ENCODE data around the gene ANKRD44. TPM values are rescaled to one million over a fixed set of nuclear protein-coding genes. Genes with fewer than 3 reads are reported as not detected.

The ANKRD44 gene
- total RNA-seq, 1 experiment from 2014 or later = 7.8 TPM

DNA sequence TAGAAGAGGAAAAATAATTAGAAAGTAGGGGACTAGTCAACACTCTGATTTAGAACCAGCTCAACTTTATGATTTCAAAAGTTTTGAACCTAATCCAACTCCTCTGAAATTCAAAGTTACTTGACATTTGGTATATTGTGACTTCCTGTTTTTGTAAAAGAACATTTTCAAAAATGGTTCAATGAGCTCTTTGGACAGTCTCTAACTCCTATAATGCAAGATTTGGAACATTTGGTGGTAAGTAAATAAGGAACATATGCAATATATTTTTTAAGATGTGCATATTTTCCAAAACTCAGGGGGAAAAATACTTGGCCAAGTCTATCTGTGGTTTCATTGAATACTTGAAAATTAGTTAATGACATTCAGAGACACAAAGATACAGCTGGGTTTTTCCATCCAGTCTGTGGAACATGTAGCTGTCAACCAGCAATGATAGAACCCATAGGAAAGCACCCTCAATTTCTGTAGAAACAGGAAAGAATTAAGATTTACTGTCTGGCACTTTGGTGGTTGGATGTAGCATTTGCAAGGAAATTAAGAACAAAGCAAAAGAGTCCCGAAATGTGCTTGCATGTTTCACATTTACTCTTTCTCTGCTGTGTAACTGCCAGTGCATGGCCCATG lies 17.0 kb upstream of the ANKRD44 start:
- CTCF ChIA-PET = no interaction called here
- Histone ChIP-seq H3K36me3 (ENCODE audit: control insufficient read depth, insufficient read depth, low read length) (no peaks in the 10 kb centered on the region), H3K4me3 (ENCODE audit: low read depth in 2 of 2, low read length in 2 of 2) (no peak overlapping the region), H3K4me1 (ENCODE audit: control insufficient read depth, insufficient read depth, low read length) (no peaks in the 10 kb centered on the region), H3K9me3 (ENCODE audit: control insufficient read depth, insufficient read depth, low read depth, low read length) (no peaks in the 10 kb centered on the region), H3K27me3 (ENCODE audit: control insufficient read depth, insufficient read depth, low read length) (no peaks in the 10 kb centered on the region), H3K27ac (ENCODE audit: low read length) (no peak overlapping the region)
- intact Hi-C loops (cut with micrococcal nuclease; ENCODE audit: unreplicated experiment) (no loop called here), in situ Hi-C loops (cut with HindIII; ENCODE audit: low pct_unique_long_range_greater_than_20kb, low sequenced_read_pairs) (no loop called here)
- POLR2A ChIA-PET = no interaction called here
- BruUV-seq (replicated peaks) = no TSS peak
- TF ChIP-seq, protein P1, sequence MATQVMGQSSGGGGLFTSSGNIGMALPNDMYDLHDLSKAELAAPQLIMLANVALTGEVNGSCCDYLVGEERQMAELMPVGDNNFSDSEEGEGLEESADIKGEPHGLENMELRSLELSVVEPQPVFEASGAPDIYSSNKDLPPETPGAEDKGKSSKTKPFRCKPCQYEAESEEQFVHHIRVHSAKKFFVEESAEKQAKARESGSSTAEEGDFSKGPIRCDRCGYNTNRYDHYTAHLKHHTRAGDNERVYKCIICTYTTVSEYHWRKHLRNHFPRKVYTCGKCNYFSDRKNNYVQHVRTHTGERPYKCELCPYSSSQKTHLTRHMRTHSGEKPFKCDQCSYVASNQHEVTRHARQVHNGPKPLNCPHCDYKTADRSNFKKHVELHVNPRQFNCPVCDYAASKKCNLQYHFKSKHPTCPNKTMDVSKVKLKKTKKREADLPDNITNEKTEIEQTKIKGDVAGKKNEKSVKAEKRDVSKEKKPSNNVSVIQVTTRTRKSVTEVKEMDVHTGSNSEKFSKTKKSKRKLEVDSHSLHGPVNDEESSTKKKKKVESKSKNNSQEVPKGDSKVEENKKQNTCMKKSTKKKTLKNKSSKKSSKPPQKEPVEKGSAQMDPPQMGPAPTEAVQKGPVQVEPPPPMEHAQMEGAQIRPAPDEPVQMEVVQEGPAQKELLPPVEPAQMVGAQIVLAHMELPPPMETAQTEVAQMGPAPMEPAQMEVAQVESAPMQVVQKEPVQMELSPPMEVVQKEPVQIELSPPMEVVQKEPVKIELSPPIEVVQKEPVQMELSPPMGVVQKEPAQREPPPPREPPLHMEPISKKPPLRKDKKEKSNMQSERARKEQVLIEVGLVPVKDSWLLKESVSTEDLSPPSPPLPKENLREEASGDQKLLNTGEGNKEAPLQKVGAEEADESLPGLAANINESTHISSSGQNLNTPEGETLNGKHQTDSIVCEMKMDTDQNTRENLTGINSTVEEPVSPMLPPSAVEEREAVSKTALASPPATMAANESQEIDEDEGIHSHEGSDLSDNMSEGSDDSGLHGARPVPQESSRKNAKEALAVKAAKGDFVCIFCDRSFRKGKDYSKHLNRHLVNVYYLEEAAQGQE (IDR thresholded peaks at IDR 0.05; ENCODE audit: insufficient read depth in 1 of 2, low read depth in 2 of 2, low read length in 1 of 2) = no peak
- TF ChIP-seq SIN3A (IDR thresholded peaks at IDR 0.05; ENCODE audit: borderline replicate concordance, insufficient read depth, low read depth, low read length) = no peak
- TF ChIP-seq POLR2AphosphoS5 (IDR thresholded peaks at IDR 0.05; ENCODE audit: low read depth, low read length) = no peak
- no peak for TF ChIP-seq CTCF (IDR thresholded peaks at IDR 0.05)
- TF ChIP-seq TCF7L2 (IDR thresholded peaks at IDR 0.05; ENCODE audit: low read depth, low read length) = no peak
- no peak for ATAC-seq
- DNase-seq (ENCODE audit: low read depth, low spot score) = no peak

DNA sequence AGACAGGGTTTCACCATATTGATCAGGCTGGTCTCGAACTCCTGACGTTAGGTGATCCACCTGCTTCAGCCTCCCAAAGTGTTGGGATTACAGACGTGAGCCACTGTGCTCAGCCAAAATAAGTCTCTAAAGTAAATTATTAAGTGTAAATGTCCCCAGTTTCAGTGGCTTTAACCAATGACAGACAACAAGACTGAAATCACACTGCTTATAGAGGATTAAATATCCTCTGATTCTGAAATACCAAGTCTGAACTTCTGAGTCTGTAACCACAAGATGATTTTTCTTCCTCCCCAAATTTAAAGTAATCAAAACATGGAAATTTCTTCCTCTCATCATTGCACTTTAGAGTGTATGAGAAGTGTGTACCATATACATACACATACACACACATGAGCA lies 16.5 kb upstream of the ANKRD44 start:
- POLR2A ChIA-PET = no interaction called here

More for the DNA sequence above, 16.5 kb upstream of the ANKRD44 start:
- intact Hi-C loops (cut with micrococcal nuclease; ENCODE audit: unreplicated experiment) = no loop called here
- Histone ChIP-seq H3K4me3 (ENCODE audit: low read depth in 2 of 2, low read length in 2 of 2) (no peak overlapping the region), H3K4me1 (ENCODE audit: control insufficient read depth, insufficient read depth, low read length) (no peaks in the 10 kb centered on the region), H3K36me3 (ENCODE audit: control insufficient read depth, insufficient read depth, low read length) (no peaks in the 10 kb centered on the region), H3K27ac (ENCODE audit: low read length) (no peak overlapping the region), H3K9me3 (ENCODE audit: control insufficient read depth, insufficient read depth, low read depth, low read length) (no peaks in the 10 kb centered on the region), H3K27me3 (ENCODE audit: control insufficient read depth, insufficient read depth, low read length) (no peaks in the 10 kb centered on the region)
- no TSS peak for BruUV-seq (replicated peaks)
- no peak for TF ChIP-seq CTCF (IDR thresholded peaks at IDR 0.05)
- TF ChIP-seq, protein P1 (IDR thresholded peaks at IDR 0.05; ENCODE audit: insufficient read depth in 1 of 2, low read depth in 2 of 2, low read length in 1 of 2) = no peak
- no peak for TF ChIP-seq POLR2AphosphoS5 (IDR thresholded peaks at IDR 0.05; ENCODE audit: low read depth, low read length)
- no peak for TF ChIP-seq SIN3A (IDR thresholded peaks at IDR 0.05; ENCODE audit: borderline replicate concordance, insufficient read depth, low read depth, low read length)
- TF ChIP-seq TCF7L2 (IDR thresholded peaks at IDR 0.05; ENCODE audit: low read depth, low read length) = no peak
- DNase-seq (ENCODE audit: low read depth, low spot score) (no peak), ATAC-seq (no peak)
- CTCF ChIA-PET = no interaction called here
- in situ Hi-C loops (cut with HindIII; ENCODE audit: low pct_unique_long_range_greater_than_20kb, low sequenced_read_pairs) = no loop called here
